Gastrocnemius medialis (tissue), 4 donors: ENCODE results near the gene AAK1.

Experiments
- POLR2A ChIP-seq, 2 donors: fragments of 450-650 bp; IDR thresholded peaks; one replicate each; pipeline ENCODE4 v1.6.1; 2017; ENCODE audit warnings: antibody characterized with exemption in 2 of 2, mild to moderate bottlenecking in 2 of 2, moderate library complexity in 2 of 2
- TF ChIP-seq, protein P1 (sequence below), 5 experiments: fragments of 450-650 bp in 3 of 5; fragments of 200-600 bp in 2 of 5; sonication (generic) in 2 of 5; IDR thresholded peaks in 4 of 5; conservative IDR thresholded peaks in 1 of 5; 1 replicate in 4 of 5; 2 replicates in 1 of 5; pipeline ENCODE4 v1.5.1; 2016 to 2019; ENCODE audit warnings: antibody characterized with exemption in 5 of 5, mild to moderate bottlenecking in 3 of 5, moderate library complexity in 3 of 5

DNA sequence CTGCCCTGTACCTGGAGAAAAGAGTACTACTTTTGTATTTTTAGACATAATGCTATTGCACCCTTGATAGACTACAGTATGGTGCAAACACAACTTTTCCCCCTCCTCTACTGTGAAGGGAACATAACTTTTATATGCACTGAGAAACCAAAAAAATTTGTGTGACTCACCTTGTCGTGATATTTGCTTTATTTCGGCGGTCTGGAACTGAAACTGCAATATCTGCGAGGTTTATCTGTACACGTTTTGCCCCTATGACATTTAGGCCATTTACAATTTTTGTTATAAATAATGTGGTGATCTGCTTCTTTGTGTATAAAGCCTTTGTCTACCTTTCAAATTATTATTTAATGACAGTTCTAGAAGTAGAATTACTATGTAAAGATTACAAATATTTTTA is 34.4 kb upstream of the AAK1 start:
- TF ChIP-seq, protein P1, sequence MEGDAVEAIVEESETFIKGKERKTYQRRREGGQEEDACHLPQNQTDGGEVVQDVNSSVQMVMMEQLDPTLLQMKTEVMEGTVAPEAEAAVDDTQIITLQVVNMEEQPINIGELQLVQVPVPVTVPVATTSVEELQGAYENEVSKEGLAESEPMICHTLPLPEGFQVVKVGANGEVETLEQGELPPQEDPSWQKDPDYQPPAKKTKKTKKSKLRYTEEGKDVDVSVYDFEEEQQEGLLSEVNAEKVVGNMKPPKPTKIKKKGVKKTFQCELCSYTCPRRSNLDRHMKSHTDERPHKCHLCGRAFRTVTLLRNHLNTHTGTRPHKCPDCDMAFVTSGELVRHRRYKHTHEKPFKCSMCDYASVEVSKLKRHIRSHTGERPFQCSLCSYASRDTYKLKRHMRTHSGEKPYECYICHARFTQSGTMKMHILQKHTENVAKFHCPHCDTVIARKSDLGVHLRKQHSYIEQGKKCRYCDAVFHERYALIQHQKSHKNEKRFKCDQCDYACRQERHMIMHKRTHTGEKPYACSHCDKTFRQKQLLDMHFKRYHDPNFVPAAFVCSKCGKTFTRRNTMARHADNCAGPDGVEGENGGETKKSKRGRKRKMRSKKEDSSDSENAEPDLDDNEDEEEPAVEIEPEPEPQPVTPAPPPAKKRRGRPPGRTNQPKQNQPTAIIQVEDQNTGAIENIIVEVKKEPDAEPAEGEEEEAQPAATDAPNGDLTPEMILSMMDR (IDR thresholded peaks at IDR 0.05 in 4 of 5, conservative IDR thresholded peaks at IDR 0.05 in 1 of 5) = no peak
- TF ChIP-seq POLR2A (IDR thresholded peaks at IDR 0.05) = no peak
